WTC11 (cell line): Measurements from ENCODE around the gene ACVR2B. TPM values are rescaled to one million over a fixed set of nuclear protein-coding genes. Genes with fewer than 3 reads are reported as not detected.
A peak's percentile ranks its signal among the peaks of the same experiment; 100 is the strongest.

Source experiments
- ATAC-seq: fragments of 200-7000 bp; cut with Tn5 transposase; 2 replicates; pipeline ENCODE4 v1.10.0; 2021; ENCODE audit warnings: mild to moderate bottlenecking, moderate library complexity
- CTCF ChIA-PET: fragments of 300-600 bp; sonication (Branson Sonifier 250); formaldehyde crosslinking; loops from one replicate; lab custom pipeline; 2021; ENCODE audit warnings: antibody characterized with exemption; lab: Charles Lee
- POLR2A ChIA-PET: fragments of 350-600 bp; sonication (Branson Sonifier 250); formaldehyde crosslinking; loops from one replicate; lab custom pipeline; 2021; ENCODE audit warnings: antibody characterized with exemption; lab: Charles Lee
- DNase-seq: peaks from one replicate; pipeline ENCODE4 v3.0.0; 2021; ENCODE audit warnings: low spot score
- H3K27ac Mint-ChIP-seq: 2 replicates; pipeline ENCODE4 v1.8.0; 2021; ENCODE audit warnings: mixed read lengths
- H3K27me3 Mint-ChIP-seq: 2 replicates; pipeline ENCODE4 v1.8.0; 2021; ENCODE audit warnings: low read depth, mild to moderate bottlenecking, moderate library complexity, mixed read lengths
- H3K36me3 Mint-ChIP-seq: 2 replicates; pipeline ENCODE4 v1.8.0; 2021; ENCODE audit warnings: mixed read lengths
- H3K4me1 Mint-ChIP-seq: 2 replicates; pipeline ENCODE4 v1.8.0; 2022; ENCODE audit warnings: mixed read lengths
- H3K4me3 Mint-ChIP-seq: 2 replicates; pipeline ENCODE4 v1.8.0; 2021; ENCODE audit warnings: mild to moderate bottlenecking, moderate library complexity, mixed read lengths
- H3K9me3 Mint-ChIP-seq: 2 replicates; pipeline ENCODE4 v1.8.0; 2021; ENCODE audit warnings: mixed read lengths
- AR ChIP-seq: fragments of 250-450 bp; sonication (Bioruptor Pico); IDR thresholded peaks from 2 replicates; pipeline ENCODE4 v1.9.0; 2021; ENCODE audit warnings: mild to moderate bottlenecking
- CBFB ChIP-seq: sonication (generic); formaldehyde crosslinking; IDR thresholded peaks from 2 replicates; pipeline ENCODE4 v1.8.1; 2022; ENCODE audit warnings: mild to moderate bottlenecking, low read depth, missing genetic modification reagents
- E2F5 ChIP-seq: sonication (generic); formaldehyde crosslinking; IDR thresholded peaks from 2 replicates; pipeline ENCODE4 v1.8.1; 2022; ENCODE audit warnings: mild to moderate bottlenecking, moderate library complexity, missing genetic modification reagents
- FOXP1 ChIP-seq: sonication (generic); formaldehyde crosslinking; IDR thresholded peaks from 2 replicates; pipeline ENCODE4 v1.8.0; 2022; ENCODE audit warnings: missing genetic modification reagents, mild to moderate bottlenecking, moderate library complexity, borderline replicate concordance
- HMGA2 ChIP-seq: fragments of 250-450 bp; sonication (Bioruptor Pico); IDR thresholded peaks from 2 replicates; pipeline ENCODE4 v1.4.0; 2021; ENCODE audit warnings: mild to moderate bottlenecking, moderate library complexity
- PREB ChIP-seq: sonication (generic); formaldehyde crosslinking; IDR thresholded peaks from 2 replicates; pipeline ENCODE4 v1.8.1; 2022; ENCODE audit warnings: mild to moderate bottlenecking, missing genetic modification reagents, moderate library complexity, borderline replicate concordance
- TEAD4 ChIP-seq: sonication (generic); formaldehyde crosslinking; IDR thresholded peaks from 2 replicates; pipeline ENCODE4 v1.8.0; 2022; ENCODE audit warnings: mild to moderate bottlenecking, missing genetic modification reagents
- ZNF232 ChIP-seq: sonication (generic); formaldehyde crosslinking; IDR thresholded peaks from 2 replicates; pipeline ENCODE4 v1.8.0; 2022; ENCODE audit warnings: mild to moderate bottlenecking, missing genetic modification reagents
- ZNF423 ChIP-seq: fragments of 250-450 bp; sonication (Bioruptor Pico); IDR thresholded peaks from 2 replicates; pipeline ENCODE4 v2.1.2; 2022; ENCODE audit warnings: mild to moderate bottlenecking, moderate library complexity
- ZNF512 ChIP-seq: sonication (generic); formaldehyde crosslinking; IDR thresholded peaks from 2 replicates; pipeline ENCODE4 v1.8.1; 2022; ENCODE audit warnings: missing genetic modification reagents, borderline replicate concordance
- total RNA-seq: library from RNA; stranded (reverse); gene quantifications from 3 replicates; pipeline ENCODE4 v1.2.3, GENCODE V29; 2021
- TF ChIP-seq, protein P1 (sequence below): sonication (generic); formaldehyde crosslinking; IDR thresholded peaks from 2 replicates; pipeline ENCODE4 v1.8.1; 2023; ENCODE audit warnings: mild to moderate bottlenecking, missing genetic modification reagents, borderline replicate concordance

Gene ACVR2B
- total RNA-seq, 1 experiment from 2014 or later: 104 TPM

DNA sequence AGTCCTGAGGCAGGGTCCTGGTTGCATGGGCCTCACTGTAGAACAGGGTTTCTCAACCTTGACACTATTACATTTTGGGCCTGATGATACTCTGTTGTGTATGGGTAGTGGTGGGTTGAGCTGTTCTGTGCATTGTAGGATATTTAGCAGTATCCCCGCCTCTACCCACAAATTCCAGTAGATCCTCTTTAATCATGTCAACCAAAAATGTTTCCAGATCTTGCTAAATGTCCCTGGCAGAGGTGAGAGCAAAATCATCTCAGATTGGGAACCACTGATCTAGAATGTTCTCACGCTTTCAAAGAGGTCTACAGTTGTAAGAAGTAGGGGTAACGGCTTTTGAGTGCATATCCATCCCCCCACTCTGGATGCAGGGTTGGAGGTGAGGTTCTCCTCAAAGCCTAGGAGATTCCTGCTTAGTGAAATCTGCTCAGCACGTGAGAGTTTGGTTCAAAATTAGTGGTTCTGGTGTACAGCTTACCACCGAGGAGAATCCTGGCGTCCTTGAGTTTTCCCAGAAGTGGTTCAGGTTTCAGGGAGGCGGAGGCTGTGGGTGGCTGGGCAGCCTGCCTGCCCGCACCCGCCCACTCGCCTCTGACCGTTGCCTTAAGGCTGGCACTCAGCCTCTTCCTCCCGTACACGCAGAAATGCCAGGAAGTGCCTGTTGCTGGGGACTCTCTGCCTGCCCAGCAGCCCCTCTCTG is 5.3 kb downstream of the ACVR2B start:
- DNase-seq (no peak), ATAC-seq (no peak)
- H3K36me3 Mint-ChIP-seq: peaks cover 2% of the 10 kb centered on the region; the same call in 1 of the 2 replicates
- POLR2A ChIA-PET: no interaction called here
- H3K4me1 Mint-ChIP-seq: peaks cover 44% of the 10 kb centered on the region
- CTCF ChIA-PET: no interaction called here
- TF ChIP-seq ZNF423 (CRISPR knock-in tag) (no peak), E2F5 (CRISPR knock-in tag) (no peak), ZNF232 (no peak), CBFB (CRISPR knock-in tag) (no peak), HMGA2 (no peak)
- TF ChIP-seq, protein P1, sequence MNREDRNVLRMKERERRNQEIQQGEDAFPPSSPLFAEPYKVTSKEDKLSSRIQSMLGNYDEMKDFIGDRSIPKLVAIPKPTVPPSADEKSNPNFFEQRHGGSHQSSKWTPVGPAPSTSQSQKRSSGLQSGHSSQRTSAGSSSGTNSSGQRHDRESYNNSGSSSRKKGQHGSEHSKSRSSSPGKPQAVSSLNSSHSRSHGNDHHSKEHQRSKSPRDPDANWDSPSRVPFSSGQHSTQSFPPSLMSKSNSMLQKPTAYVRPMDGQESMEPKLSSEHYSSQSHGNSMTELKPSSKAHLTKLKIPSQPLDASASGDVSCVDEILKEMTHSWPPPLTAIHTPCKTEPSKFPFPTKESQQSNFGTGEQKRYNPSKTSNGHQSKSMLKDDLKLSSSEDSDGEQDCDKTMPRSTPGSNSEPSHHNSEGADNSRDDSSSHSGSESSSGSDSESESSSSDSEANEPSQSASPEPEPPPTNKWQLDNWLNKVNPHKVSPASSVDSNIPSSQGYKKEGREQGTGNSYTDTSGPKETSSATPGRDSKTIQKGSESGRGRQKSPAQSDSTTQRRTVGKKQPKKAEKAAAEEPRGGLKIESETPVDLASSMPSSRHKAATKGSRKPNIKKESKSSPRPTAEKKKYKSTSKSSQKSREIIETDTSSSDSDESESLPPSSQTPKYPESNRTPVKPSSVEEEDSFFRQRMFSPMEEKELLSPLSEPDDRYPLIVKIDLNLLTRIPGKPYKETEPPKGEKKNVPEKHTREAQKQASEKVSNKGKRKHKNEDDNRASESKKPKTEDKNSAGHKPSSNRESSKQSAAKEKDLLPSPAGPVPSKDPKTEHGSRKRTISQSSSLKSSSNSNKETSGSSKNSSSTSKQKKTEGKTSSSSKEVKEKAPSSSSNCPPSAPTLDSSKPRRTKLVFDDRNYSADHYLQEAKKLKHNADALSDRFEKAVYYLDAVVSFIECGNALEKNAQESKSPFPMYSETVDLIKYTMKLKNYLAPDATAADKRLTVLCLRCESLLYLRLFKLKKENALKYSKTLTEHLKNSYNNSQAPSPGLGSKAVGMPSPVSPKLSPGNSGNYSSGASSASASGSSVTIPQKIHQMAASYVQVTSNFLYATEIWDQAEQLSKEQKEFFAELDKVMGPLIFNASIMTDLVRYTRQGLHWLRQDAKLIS (CRISPR knock-in tag): no peak
- TF ChIP-seq, all 79 proteins: peak for 0
- Mint-ChIP-seq H3K27me3 (no peaks in the 10 kb centered on the region), H3K27ac (peak overlapping the region; percentile 36; the same call in 1 of the 2 replicates), H3K4me3 (no peak overlapping the region), H3K9me3 (no peaks in the 10 kb centered on the region)

DNA sequence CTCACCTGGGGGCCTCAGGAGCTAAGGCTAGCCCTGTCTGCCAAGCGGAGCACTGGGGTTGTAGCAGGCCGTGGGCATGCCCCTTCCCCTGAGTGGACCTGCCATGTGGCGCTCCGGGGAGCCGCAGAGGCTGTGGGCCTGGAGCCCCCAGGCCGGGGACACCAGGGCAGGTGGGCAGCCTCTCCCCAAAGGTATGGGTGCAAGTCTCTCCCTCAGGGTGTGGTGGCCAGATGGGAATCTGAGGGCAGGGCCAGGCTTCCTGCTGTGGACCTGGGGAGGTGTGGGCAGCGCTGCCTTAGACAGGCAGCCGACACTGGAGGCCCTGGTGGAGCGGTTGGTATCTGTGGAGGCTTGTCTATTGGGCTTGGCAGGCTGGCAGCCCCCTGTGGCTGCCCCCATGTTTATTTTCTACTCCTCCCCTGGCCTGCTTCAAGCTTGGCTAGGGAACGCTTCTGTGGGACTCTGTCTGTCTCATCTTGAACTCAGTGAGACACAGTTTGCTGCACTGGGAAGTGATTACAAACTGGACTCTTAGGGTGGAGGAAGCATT is 5.9 kb downstream of the ACVR2B start:
- 0 out of 2 replicates have a peak overlapping the region, but pooled peaks have one; percentile 32 for H3K27ac Mint-ChIP-seq
- POLR2A ChIA-PET: no interaction called here
- no peaks in the 10 kb centered on the region for H3K9me3 Mint-ChIP-seq
- no peak overlapping the region for H3K4me3 Mint-ChIP-seq
- TF ChIP-seq PREB (no peak), FOXP1 (0 out of 2 replicates have a peak, but pooled peaks have one; percentile 46)
- TF ChIP-seq, all 79 proteins: peak for 1
- ATAC-seq: no peak
- Mint-ChIP-seq H3K27me3 (no peaks in the 10 kb centered on the region), H3K36me3 (peaks cover under 1% of the 10 kb centered on the region; the same call in 1 of the 2 replicates), H3K4me1 (peaks cover 44% of the 10 kb centered on the region)
- no peak for DNase-seq
- CTCF ChIA-PET: no interaction called here

DNA sequence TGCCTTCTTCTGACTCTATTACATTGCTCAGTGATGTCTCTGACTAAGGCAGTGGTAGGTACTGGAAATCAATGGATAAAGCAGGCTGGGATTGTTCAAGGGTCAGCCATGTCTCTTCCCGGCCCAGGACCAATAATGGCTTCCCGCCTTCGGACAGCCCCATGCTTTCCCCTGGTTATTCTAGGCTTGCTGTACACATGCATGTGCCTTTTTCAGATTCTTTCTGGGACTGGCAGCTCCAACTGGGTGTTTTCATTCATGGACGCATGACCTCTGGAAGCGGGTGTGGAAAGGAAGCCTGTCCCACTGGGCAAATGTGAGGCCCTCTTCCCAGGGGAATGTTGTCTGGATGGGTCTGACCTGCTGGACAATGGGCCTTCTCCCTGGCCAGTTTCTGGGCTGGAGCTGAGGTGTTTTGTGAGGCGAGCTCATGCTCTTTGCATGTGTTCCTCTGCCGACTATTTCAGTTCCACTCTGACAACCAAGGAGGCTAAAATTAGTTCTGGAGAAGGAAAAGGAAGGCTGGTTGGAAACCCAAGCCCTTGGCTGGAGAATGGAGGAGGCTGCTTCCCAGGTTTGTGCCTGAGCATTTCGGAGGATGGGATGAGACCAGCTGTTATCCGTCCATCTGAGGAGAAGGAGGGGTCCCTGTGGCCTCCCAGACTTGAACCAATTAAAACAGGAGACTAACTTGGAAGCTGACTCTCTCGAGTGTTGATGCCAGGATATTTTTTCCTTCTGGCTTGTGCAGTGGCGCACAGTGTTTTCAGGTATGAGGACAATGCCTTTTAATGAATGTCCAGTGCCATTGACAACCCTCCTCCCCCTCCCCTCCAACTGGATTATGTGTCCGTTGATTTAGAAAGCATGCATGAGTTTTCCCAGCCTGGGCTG is 6.9 kb downstream of the ACVR2B start:
- TF ChIP-seq ZNF512 (CRISPR knock-in tag): no peak
- no peak for TF ChIP-seq TEAD4 (CRISPR knock-in tag)
- TF ChIP-seq AR: no peak
- peaks cover 4% of the 10 kb centered on the region for H3K9me3 Mint-ChIP-seq
- no peak overlapping the region for H3K4me3 Mint-ChIP-seq
- H3K36me3 Mint-ChIP-seq: peaks cover 3% of the 10 kb centered on the region
- ATAC-seq (no peak), DNase-seq (no peak)
- peaks cover 44% of the 10 kb centered on the region for H3K4me1 Mint-ChIP-seq
- no peaks in the 10 kb centered on the region for H3K27me3 Mint-ChIP-seq
- CTCF ChIA-PET: no interaction called here
- POLR2A ChIA-PET: no interaction called here
- H3K27ac Mint-ChIP-seq: 0 out of 2 replicates have a peak overlapping the region, but pooled peaks have one; percentile 32
